ENCODE measurements around the gene ABCA12.

ABCA12 gene

DNA sequence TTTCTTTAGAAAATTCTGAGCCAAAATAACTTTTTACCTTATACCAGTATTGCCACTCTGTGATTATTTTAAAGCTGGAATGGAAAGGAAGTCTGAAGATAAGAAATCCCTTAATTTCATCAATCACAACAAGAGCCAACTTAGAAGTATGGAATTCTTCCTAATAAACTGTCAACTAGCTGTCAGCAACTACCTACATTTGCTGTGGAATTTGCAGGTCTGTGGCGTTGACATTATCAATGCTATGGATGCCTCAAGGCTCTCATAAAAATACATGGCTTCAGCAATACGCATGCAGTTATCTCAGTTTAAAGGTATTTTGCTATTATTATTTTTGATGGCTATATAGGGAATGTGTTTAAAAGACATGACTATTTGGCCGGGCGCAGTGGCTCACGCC lies 108.5 kb downstream of the ABCA12 start:
- Histone ChIP-seq H3K27me3 (ENCODE audit: control insufficient read depth, low read length) (no peaks in the 10 kb centered on the region), H4K20me1 (ENCODE audit: control insufficient read depth, insufficient read depth, low read depth, low read length) (no peaks in the 10 kb centered on the region), H3K4me2 (ENCODE audit: low read length) (no peak overlapping the region), H3K27ac (ENCODE audit: low read depth, low read length) (no peak overlapping the region), H3K79me2 (ENCODE audit: control insufficient read depth, low read length) (no peaks in the 10 kb centered on the region), H3F3A (ENCODE audit: control insufficient read depth, insufficient read depth) (no peaks in the 10 kb centered on the region), H3K9me3 (ENCODE audit: control insufficient read depth, insufficient read depth, low read length) (no peaks in the 10 kb centered on the region; the same call in 1 of the 2 replicates), H3K4me1 (ENCODE audit: control insufficient read depth, low read length) (no peaks in the 10 kb centered on the region; the same call in 1 of the 2 replicates), H3K36me3 (ENCODE audit: control insufficient read depth, low read length) (no peaks in the 10 kb centered on the region), H3K9me2 (replicated peaks; ENCODE audit: control insufficient read depth, low read length) (no peaks in the 10 kb centered on the region), H3K4me3 (ENCODE audit: low read length) (no peak overlapping the region)
- no peak for TF ChIP-seq EZH2phosphoT487 (IDR thresholded peaks at IDR 0.05; ENCODE audit: borderline replicate concordance, low read length)
- no peak for TF ChIP-seq CTCF (IDR thresholded peaks at IDR 0.05; ENCODE audit: low read depth, low read length, poor library complexity, severe bottlenecking)

DNA sequence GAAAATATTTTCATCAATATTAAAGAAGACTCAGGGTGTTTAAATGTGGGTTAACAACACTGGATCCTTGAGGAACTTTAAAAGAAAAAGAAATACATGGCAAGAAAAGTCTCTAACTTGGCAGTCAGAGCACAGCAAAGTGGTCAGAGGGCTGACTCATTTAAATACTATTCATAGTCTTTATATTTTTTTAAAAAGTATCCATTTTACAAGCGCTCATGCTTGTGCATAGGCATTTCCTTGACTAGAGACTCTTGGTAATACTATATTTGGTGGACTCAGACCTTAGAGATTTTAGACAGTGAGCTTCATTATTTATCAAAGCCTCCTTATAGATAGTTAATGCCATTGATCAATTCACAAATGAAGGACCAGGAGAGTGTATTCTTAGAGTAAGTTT lies 110.2 kb downstream of the ABCA12 start:
- Histone ChIP-seq H3K9me2 (replicated peaks; ENCODE audit: control insufficient read depth, low read length) (no peaks in the 10 kb centered on the region), H3K9me3 (ENCODE audit: control insufficient read depth, insufficient read depth, low read length) (no peaks in the 10 kb centered on the region; the same call in 1 of the 2 replicates), H3K36me3 (ENCODE audit: control insufficient read depth, low read length) (no peaks in the 10 kb centered on the region), H3K4me1 (ENCODE audit: control insufficient read depth, low read length) (no peaks in the 10 kb centered on the region; the same call in 1 of the 2 replicates), H3K4me2 (ENCODE audit: low read length) (no peak overlapping the region), H3K27ac (ENCODE audit: low read depth, low read length) (no peak overlapping the region), H3K27me3 (ENCODE audit: control insufficient read depth, low read length) (no peaks in the 10 kb centered on the region), H4K20me1 (ENCODE audit: control insufficient read depth, insufficient read depth, low read depth, low read length) (no peaks in the 10 kb centered on the region), H3K4me3 (ENCODE audit: low read length) (no peak overlapping the region), H3F3A (ENCODE audit: control insufficient read depth, insufficient read depth) (no peaks in the 10 kb centered on the region), H3K79me2 (ENCODE audit: control insufficient read depth, low read length) (no peaks in the 10 kb centered on the region)
- no peak for TF ChIP-seq CTCF (IDR thresholded peaks at IDR 0.05; ENCODE audit: low read depth, low read length, poor library complexity, severe bottlenecking)
- no peak for TF ChIP-seq EZH2phosphoT487 (IDR thresholded peaks at IDR 0.05; ENCODE audit: borderline replicate concordance, low read length)

DNA sequence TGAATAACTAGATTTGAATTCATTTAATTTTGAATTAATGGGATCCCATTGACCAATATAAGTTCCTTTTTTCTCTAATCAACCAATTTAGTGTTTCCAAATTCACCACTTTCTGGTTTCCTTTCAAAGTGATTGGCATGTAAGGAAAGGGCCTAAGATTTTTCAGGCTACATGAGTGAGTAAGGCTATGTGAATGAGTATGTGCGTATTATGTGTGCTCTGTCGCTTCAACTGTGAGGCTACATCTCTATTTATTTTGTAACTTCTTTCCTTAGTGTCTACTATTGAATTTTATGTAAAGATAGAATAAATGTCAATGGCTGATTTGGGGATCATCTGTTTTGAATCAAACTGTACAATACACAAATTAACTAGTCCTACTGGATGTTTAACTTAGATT lies 110.6 kb downstream of the ABCA12 start:
- H3K79me2 ChIP-seq (ENCODE audit: control insufficient read depth, low read length) = no peaks in the 10 kb centered on the region
- H3K27me3 ChIP-seq (ENCODE audit: control insufficient read depth, low read length) = no peaks in the 10 kb centered on the region
- H3K27ac ChIP-seq (ENCODE audit: low read depth, low read length) = no peak overlapping the region
- no peak overlapping the region for H3K4me3 ChIP-seq (ENCODE audit: low read length)
- no peaks in the 10 kb centered on the region; the same call in 1 of the 2 replicates for H3K4me1 ChIP-seq (ENCODE audit: control insufficient read depth, low read length)
- TF ChIP-seq EZH2phosphoT487 (IDR thresholded peaks at IDR 0.05; ENCODE audit: borderline replicate concordance, low read length) (no peak), CTCF (IDR thresholded peaks at IDR 0.05; ENCODE audit: low read depth, low read length, poor library complexity, severe bottlenecking) (no peak)
- H3F3A ChIP-seq (ENCODE audit: control insufficient read depth, insufficient read depth) = no peaks in the 10 kb centered on the region
- H3K36me3 ChIP-seq (ENCODE audit: control insufficient read depth, low read length) = no peaks in the 10 kb centered on the region
- H3K4me2 ChIP-seq (ENCODE audit: low read length) = no peak overlapping the region
- H3K9me2 ChIP-seq (replicated peaks; ENCODE audit: control insufficient read depth, low read length) = no peaks in the 10 kb centered on the region
- H4K20me1 ChIP-seq (ENCODE audit: control insufficient read depth, insufficient read depth, low read depth, low read length) = no peaks in the 10 kb centered on the region
- H3K9me3 ChIP-seq (ENCODE audit: control insufficient read depth, insufficient read depth, low read length) = no peaks in the 10 kb centered on the region; the same call in 1 of the 2 replicates
